NCI-H526 treated with DMSO at 0.1 percent for 48 hours (cell line): ENCODE results near the gene NT5C2.
"Not testable (repeated sequence)": the region's sequence is repeated elsewhere in the genome, so short reads cannot be mapped to it uniquely, and the experiment has no call there.

Experiments used
- DNase-seq: peaks from one replicate; lab custom pipeline; 2025; lab: John Stamatoyannopoulos, UW

NT5C2 gene

DNA sequence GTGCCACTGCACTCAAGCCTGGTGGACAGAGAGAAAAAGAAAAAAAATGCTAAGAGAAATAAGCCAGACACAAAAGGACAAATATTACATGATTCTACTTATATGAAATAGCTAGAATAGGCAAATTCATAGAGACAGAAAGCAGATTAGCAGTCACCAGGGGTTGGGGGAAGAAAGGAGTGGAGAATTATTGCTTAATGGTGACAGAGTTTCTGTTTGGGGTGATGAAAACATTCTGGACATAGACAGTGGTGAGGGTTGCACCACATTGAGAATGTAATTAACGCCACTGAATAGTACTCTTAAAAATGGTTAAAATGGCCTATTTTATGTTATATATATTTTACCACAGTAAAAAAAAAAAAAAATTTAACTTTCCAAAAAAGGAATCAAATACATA lies 6.4 kb upstream of the NT5C2 start:
- no peak for DNase-seq

DNA sequence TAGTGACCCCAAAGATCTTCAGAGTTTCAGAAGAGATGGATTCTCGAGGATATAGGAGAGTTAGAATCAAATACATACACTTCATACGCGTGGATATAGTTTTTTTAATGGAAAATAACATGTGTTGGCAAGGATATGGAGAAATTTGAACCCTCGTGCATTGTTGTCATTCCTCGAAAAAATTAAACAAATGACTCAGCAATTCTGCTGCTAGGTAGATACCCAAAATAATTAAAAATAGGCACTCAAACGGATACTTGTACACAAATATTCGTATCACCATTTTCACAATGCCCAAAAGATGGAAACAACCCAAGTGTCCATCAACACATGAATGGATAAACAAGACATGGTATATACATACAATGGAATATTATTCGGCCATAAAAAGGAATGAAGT lies 5.6 kb upstream of the NT5C2 start:
- DNase-seq, result no peak

DNA sequence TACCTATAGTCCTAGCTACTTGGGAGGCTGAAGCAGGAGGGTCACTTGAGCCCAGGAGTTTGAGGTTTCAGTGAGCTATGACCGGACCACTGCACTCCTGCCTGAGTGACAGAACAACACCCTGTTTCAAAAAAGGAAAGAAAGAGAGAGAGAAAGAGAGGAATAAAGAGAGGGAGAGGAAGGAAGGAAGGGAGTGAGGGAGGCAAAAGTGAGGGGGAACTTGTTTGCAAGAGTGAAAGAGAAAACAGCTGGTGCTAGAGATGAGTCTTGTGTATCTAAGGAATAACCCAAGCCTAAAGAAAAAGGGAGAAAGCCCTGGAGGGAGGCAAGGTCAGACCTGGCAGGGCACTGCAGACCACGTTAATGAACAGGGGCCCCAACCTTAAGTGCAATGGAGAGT lies 4.8 kb upstream of the NT5C2 start:
- DNase-seq, result no peak

DNA sequence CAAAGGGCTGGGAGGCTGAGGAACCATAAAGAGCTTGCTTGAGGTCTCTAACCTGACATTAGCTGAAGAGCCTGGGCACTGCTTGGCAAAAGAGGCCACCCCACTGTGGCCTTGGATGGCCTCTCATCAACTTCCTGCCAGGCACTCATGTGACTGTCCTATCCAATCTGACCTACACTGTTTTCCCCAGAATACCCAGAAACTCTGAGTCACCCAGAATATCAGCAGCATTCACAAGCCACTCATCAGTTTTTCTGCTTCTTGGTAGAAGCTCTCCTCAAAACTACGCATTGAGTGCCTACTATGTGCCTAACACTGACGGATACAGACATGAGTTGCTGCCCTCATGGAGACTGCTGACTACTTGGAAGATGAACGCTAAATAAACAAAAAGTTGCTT lies 4.1 kb upstream of the NT5C2 start:
- no peak for DNase-seq

DNA sequence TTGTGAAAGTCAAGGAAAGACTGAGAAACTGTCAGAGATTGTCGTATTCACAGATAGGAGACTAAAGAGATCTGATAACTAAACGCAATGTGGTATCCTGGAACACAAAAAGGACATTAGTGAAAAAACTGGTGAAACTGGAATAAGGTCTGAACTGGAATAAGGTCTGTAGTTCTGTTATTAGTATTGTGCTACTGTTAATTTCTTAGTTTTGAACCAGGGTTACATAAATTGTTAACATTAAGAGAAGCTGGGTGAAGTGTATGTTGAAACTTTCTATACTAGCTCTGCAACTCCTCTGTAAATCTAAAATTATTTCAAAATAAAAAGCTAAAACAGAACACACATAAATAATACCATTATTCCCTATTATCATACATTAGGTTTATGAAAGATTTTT lies 3.4 kb upstream of the NT5C2 start:
- DNase-seq, result no peak

DNA sequence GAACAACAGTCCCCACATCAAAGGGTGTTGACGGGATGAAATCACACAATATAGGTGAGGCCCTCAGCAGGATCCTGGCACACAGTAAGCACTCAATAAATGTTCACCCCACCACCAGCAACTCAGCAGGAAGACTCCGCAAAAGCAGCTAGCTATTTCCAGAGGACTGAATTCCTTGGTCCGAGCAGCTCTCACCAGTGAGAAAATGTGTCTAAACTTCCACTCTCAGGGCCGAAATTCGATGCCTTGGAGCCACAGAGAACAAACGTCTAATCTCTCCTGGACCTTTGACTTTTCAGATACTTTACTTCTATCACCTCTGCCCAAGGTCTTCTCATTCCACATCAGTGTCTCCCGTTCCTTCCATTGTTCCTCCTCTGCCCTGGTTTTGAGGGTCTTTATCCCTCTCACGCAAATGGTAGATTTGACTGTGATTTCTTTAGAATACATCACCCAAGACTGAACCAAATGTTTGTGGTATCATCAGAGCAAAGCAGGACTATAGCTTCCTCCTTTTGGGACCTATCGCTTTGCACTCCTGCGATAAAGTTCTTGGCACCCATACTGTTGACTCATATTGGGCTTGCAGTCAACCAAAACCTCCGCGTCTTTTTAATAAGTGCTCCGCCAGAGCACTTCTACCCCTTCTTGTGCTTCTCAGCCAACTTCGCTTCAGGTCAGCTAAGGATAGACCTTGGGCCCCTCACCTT lies 903 bp upstream of the NT5C2 start:
- DNase-seq, result no peak

DNA sequence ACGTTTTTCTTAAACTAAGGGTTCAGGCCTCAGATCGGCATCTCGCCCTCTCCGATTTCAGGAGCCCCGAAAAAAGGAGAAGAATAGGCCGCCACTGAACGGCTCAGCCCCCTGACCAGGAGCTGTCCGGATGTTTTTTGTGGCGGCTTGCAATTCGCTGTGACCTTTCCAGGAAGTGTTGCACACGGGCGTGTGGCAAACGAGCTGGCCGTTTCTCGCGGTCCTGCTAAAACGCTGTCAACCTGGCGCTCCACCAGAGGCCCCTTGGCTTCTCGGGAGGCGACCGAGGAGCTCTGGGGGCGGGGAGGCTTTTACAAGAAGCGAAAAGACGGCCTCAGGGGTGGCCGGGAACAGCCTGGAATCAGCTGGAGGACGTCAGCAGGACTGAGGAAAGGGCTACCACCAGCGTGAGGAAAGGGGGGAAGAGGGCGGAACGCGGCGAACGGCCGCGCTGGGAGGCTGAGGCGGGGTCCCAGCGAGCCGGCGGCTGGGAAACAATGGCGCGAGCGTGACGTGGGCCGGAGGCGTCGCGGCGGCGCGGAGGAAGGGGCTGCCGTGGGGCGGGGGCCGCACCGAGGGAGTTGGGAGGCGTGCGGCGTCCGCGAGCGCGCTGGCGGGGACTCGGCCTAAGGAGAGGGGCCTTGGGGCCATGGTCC lies 493 bp downstream of the NT5C2 start:
- peak; percentile 40 for DNase-seq

DNA sequence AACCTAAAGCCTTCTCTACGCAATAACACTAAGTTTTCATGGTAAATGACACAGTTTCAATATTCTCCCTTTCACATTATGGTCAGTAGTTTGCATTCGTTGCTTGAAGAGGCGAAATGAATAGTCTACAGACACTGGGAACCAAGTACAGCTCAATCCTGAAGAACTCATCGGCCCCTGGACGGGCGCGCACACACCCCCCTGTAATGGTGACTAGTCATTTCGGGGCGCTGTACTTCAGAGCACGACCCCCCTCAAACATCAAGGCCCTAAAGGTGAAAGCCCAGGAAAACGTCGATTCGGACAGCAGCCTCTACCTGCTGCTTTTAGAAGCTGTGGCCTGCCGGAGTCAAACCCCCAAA lies 1.0 kb downstream of the NT5C2 start:
- DNase-seq, result no peak

DNA sequence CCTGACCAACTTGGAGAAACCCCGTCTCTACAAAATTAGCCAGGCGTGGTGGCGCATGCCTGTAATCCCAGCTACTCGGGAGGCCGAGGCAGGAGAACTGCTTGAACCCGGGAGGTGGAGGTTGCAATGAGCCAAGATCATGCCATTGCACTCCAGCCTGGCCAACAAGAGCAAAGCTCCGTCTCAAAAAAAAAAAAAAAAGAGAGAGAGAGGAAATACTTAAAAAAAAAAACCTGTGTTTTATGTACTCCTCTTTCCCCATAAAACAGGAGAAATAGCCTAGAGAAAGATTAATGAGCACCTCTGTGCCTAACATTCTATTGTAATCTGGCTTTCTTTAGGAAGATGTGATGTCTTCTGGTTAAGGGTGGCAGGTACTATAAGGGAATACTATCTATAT lies 1.9 kb downstream of the NT5C2 start:
- not testable (repeated sequence) for DNase-seq

DNA sequence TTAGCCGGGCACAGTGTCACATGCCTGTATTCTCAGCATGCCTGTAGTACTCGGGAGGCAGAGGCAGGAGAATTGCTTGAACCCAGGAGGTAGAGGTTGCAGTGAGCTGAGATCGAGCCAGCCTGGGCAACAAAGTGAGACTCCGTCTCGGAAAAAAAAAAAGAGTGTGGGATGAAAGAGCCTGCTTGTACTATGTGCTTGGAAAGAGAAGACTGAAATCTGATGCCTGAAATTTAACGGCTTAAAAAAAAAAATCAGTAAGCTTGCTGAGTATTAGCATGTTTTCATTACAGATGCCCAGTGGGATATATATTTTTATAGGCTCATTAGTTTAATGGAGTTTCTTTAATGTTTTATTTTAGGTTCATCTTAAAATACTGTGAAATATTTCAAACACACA lies 4.2 kb downstream of the NT5C2 start:
- DNase-seq, result peak; percentile 38

DNA sequence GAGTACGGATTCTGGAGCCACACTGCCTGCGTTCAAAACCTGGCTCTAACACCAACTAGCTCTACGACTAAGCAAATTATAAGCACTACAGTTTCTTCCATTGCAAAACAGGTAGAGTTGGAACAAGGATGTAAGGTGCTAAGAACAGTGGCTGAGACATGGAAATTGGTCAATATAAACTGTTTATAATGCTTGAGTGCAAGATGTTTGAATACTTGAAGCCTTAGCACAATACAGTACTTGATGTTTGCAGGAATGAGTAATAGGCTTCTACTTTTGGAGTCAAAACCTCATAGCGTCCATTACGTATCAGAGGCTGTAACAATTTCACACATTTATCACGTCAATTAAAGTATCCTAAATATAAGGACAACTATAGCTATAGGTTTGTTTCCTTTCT lies 6.9 kb downstream of the NT5C2 start:
- no peak for DNase-seq

DNA sequence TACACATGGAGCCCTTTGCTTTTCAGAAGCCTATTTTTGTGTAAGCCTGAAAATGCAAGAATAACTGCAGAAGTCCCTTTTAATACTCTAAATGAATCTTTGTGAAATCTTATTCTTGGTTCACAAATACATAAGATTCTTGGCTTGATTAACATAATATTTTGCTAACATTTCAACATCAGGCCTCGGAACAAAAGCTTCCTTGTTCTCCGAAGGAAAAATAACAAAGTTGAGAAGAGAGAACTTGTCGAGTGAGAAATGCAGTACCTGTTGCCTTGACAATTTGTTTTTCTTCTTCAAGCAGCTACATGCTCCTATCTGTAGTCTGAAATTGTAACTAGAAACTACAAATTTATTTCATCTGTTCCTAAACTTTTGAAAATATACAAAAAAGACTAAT lies 8.5 kb downstream of the NT5C2 start:
- DNase-seq, result peak; percentile 80

DNA sequence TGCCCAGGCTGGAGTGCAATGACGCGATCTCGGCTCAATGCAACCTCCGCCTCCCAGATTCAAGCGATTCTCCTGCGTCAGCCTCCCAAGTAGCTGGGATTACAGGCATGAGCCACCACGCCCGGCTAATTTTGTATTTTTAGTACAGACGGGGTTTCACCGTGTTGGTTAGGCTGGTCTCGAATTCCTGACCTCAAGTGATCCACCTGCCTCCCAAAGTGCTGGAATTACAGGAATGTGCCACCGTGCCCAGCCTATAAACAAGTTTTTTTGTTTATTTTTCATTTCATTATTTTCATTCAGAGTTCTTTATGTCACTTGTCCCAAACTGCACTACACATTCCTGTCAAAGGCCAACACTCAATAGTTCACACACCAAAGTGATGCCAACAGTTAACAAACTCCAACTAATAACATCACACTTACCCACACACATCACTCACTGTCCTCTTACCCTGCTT lies 9.1 kb downstream of the NT5C2 start:
- DNase-seq, result not testable (repeated sequence)

DNA sequence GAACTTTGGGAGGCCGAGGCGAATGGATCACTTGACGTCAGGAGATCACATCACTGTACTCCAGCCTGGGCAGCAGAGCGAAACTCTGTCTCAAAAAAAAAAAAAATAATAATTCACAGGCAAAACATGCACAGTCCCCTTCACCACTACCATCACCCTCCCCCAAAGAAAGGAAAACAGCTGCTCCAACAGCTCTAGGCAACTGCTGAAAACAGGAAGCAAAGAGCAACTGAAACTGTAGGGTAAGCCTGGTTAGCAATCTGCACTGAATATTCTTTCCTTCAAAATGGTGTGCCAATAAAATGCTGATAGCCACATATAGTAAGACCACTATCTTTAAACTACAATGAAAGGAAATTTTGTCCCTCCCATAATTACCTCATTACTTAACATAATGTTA lies 11.8 kb downstream of the NT5C2 start:
- peak; percentile 21 for DNase-seq

DNA sequence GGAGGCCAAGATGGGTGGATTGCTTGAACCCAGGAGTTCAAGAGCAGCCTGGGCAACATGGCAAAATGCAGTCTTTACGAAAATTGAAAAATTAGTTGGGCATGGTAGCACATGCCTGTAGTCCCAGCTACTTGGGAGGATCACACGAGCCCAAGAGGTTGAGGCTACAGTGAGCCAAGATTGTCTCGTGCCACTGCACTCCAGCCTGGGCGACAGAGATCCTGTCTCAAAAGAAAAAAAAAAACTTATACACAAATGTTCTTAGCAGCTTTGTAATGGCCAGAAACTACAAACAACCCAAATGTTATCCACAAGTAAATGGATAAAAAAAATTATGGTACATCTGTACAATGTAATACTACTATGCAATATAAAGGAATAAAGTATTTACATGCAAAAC lies 12.6 kb downstream of the NT5C2 start:
- DNase-seq, result no peak

DNA sequence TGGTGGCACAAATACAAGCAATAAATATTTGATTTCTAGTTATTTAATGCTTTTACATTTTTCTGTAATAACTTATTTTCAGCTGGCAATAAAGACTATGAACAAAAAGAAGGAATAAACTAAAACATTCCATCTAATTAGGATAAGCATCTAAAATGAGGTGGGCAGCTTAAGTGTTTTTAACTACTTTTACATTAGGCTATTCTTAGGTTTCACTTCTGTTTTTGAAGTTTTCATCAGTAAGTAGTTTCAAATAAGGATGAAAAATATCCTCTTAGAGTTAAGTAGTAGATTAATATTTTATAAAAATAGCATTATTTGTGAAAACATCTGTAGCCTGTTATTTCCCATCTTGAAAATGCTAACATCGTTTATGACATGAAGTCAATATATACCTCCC lies 15.9 kb downstream of the NT5C2 start:
- no peak for DNase-seq

DNA sequence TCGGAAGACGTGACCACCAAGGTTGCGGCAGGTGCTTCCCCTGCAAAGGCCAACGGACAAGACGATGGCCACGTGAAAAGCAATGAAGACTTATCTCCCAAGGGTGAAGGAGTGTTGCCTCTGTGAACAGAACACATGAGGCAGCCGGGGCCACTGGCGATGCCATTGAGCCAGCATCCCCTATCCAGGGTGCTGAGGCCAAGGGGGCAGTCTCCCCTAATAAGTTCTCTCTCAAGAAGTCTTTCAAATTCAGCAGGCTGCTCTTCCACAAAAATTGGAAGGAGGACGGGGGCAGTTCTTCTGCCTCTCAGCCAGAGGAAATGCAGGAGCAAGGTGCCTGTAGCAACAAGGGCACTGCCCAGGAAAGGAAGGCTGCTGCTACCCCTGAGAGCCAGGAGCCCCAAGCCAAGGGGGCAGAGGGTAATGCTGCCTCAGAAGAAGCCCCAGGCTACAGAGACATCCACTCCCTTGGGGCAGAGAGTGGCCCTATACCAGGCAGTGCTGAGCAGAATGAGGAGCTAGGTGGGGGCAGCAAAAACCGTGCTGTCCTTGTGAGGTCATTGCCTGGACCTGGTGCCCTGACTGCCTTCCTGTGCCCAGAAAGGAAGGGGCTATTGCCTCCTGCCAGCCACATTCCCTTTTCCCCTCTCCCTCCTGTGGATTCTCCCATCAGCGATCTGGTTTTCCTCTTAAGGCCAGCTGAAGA lies 17.3 kb downstream of the NT5C2 start:
- DNase-seq, result no peak

DNA sequence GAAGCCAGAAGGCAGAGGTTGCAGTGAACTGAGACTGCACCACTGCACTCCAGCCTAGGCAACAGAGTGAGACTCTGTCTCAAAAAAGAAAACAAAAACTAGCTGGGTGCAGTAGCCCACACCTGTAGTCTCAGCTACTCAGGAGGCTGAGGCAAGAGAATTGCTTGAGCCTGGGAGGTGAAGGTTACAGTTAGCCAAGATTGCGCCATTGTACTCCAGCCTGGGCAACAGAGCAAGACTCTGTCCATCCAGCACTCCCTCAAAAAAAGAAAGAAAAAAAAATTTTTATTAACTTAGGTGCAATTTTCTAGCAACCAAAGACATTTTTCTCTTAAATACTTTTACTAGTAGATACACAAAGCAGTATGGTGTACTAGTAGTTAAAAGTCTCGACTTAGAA lies 18.7 kb downstream of the NT5C2 start:
- not testable (repeated sequence) for DNase-seq

DNA sequence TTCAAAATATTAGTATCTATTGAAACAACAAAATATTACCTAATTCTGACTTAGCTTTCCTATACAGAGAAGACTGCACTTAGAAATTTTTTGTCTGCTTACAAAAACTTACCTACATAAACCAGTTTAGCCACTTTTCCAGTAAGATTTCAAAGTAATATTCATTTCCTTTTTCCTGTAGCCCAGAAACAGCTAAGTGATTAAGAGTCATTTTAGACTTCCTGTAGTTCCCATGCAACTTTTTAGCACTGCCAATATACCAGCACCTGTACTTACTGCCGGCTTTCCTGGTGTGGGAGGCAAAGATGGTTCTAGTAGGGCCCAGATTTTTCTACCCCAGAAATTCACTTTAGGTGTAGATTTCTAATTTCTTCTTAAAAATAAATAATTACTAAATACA lies 21.8 kb downstream of the NT5C2 start:
- DNase-seq, result no peak

DNA sequence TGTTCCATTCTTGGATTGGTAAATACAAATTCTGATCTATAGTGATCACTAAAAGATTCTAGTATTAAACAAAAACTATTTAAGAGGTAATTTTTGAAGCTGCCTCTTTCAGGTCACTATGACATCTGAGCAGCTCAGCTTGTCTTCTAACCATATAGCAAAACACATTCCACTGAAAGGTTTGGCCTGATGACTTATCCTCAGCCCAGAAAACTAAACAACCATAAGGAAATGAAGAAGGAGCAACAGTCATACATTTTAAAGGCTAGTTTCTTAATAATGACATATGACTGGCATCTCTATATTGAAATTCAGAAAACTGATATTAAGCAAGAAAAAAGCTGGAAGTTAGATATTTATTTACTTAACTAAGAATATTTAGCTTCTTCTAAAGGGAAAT lies 24.6 kb downstream of the NT5C2 start:
- no peak for DNase-seq

DNA sequence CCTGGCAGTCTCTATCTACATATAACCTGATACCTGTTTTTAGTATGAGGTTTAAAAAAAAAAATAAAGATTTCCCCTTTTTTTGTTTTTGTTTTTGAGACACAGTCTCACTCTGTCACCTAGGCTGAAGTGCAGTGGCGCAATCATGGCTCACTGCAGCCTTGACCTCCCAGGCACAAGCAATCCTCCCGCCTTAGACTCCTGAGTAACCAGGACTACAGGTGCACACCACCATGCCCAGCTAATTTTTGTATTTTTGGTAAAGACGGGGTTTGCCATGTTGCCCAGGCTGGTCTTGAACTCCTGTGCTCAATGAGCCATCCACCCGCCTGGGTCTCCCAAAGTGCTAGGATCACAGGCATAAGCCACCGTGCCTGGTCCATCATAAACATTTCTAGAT lies 25.5 kb downstream of the NT5C2 start:
- not testable (repeated sequence) for DNase-seq

DNA sequence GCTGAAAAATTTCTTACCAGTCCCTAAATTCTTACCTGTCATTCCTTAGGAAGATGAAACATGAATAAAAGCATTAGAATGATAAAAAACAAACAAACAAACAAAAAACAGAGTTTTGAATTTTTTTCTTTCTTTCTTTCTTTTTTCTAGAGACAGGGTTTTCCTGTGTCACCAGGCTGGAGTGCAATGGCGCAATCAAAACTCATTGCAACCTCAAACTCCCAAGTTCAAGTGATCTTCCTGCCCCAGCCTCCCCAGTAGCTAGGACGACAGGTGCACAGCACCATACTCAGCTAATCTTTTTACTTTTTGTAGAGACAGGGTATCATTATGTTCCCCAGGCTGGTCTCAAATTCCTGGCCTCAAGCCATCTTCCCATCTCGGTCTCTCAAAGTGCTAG lies 26.5 kb downstream of the NT5C2 start:
- DNase-seq, result no peak

DNA sequence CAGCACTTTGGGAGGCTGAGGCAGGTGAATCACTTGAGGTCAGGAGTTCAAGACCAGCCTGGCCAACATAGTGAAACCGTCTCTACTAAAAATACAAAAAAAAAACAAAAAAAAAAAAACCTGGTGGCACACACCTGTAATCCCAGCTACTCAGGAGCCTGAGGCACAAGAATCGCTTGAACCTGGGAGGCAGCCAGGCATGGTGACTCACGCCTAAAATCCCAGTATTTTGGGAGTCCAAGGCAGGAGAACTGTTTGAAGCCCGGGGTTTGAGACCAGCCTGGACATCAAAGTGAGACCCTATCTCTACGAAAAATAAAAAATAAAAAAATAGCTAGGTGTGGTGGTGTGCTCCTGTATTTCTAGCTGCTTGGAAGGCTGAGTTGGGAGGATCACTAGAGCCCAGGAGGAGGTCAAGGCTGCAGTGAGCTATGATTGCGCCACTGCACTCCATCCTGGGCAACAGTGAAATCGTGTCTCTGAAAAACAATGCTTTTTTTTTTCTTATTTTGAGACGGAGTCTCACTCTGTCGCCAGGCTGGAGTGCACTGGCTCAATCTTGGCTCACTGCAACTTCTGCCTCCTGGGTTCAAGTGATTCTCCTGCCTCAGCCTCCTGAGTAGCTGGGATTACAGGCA lies 29.2 kb downstream of the NT5C2 start:
- DNase-seq, result not testable (repeated sequence)
